ENCODE data around the gene LGR6.
A peak's percentile ranks its signal among the peaks of the same experiment; 100 is the strongest.

LGR6 gene

GRCh38 chr1:202187697-202188407 lies 5.7 kb upstream of the LGR6 start:
- TF ChIP-seq, protein P1, sequence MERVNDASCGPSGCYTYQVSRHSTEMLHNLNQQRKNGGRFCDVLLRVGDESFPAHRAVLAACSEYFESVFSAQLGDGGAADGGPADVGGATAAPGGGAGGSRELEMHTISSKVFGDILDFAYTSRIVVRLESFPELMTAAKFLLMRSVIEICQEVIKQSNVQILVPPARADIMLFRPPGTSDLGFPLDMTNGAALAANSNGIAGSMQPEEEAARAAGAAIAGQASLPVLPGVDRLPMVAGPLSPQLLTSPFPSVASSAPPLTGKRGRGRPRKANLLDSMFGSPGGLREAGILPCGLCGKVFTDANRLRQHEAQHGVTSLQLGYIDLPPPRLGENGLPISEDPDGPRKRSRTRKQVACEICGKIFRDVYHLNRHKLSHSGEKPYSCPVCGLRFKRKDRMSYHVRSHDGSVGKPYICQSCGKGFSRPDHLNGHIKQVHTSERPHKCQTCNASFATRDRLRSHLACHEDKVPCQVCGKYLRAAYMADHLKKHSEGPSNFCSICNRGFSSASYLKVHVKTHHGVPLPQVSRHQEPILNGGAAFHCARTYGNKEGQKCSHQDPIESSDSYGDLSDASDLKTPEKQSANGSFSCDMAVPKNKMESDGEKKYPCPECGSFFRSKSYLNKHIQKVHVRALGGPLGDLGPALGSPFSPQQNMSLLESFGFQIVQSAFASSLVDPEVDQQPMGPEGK (CRISPR knock-in tag; IDR thresholded peaks at IDR 0.05; ENCODE audit: borderline replicate concordance), result no peak
- no peak for TF ChIP-seq GLIS3 (CRISPR knock-in tag; IDR thresholded peaks at IDR 0.05)
- no peak for TF ChIP-seq ZC3H10 (CRISPR knock-in tag; IDR thresholded peaks at IDR 0.05)
- no peak for TF ChIP-seq ZNF8 (CRISPR knock-in tag; IDR thresholded peaks at IDR 0.05)
- no peak for TF ChIP-seq POU6F1 (CRISPR knock-in tag; IDR thresholded peaks at IDR 0.05; ENCODE audit: borderline replicate concordance, low read depth)
- TF ChIP-seq PPARA (CRISPR knock-in tag; IDR thresholded peaks at IDR 0.05; ENCODE audit: borderline replicate concordance), result no peak
- no peak for TF ChIP-seq SNAI2 (CRISPR knock-in tag; IDR thresholded peaks at IDR 0.05)
- TF ChIP-seq OSR1 (CRISPR knock-in tag; IDR thresholded peaks at IDR 0.05), result no peak
- TF ChIP-seq TSHZ2 (CRISPR knock-in tag; IDR thresholded peaks at IDR 0.05), result no peak
- no peak for TF ChIP-seq CSRNP3 (CRISPR knock-in tag; IDR thresholded peaks at IDR 0.05)
- TF ChIP-seq ISL1 (CRISPR knock-in tag; IDR thresholded peaks at IDR 0.05), result no peak
- no peak for TF ChIP-seq ESRRG (CRISPR knock-in tag; IDR thresholded peaks at IDR 0.05)
- no peak for TF ChIP-seq TOX (CRISPR knock-in tag; IDR thresholded peaks at IDR 0.05; ENCODE audit: borderline replicate concordance)

DNA sequence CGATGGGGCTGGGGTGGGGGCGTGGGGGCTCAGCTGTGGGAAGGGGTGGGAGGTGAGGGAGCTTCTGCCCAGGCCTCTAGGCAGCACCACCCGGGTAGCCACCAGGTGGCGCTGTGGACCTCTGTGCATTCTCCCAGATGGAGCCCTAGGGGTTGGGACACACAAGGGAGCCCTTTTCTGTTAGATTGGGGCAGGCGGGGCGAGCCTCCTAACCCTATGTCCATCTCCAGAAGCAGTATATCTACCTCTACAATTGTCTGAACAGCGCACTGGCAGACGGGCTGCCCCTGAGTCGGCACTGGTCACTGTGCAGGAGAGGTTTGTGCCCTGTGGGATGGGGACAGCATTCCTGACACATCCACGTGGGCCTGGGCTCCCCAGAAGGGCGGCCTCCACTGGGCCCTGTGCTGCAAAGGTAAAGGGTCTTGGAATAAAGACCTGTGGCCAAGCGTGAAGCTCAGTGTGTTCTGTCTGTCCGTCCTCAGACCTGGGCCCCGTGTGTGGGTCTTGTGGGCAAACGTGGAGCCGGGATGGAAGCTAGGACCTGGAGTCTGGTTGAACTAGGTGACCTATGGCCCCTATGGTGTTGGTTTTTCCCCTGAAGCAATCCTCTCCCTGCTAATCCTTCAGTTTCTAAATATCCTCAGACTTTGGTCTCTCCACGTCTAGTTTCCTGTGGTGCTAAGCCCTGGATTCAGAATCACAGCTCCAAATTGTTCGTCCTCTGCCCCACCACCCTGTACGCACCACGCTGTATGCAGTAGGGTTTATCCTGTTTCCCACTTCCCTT lies 4.4 kb upstream of the LGR6 start:
- ATAC-seq, result peak; percentile 80
- TF ChIP-seq ESRRG (CRISPR knock-in tag; IDR thresholded peaks at IDR 0.05) (no peak), GLIS3 (CRISPR knock-in tag; IDR thresholded peaks at IDR 0.05) (no peak), ISL1 (CRISPR knock-in tag; IDR thresholded peaks at IDR 0.05) (no peak)
- TF ChIP-seq, protein P1 (CRISPR knock-in tag; IDR thresholded peaks at IDR 0.05; ENCODE audit: borderline replicate concordance), result no peak

More at GRCh38 chr1:202187697-202188407, 5.7 kb upstream of the LGR6 start:
- no peak for ATAC-seq

GRCh38 chr1:202189918-202190715 lies 3.5 kb upstream of the LGR6 start:
- peak; percentile 51 for ATAC-seq
- TF ChIP-seq CSRNP3 (CRISPR knock-in tag; IDR thresholded peaks at IDR 0.05) (no peak), TSHZ2 (CRISPR knock-in tag; IDR thresholded peaks at IDR 0.05) (no peak), TOX (CRISPR knock-in tag; IDR thresholded peaks at IDR 0.05; ENCODE audit: borderline replicate concordance) (no peak), ARNTL (CRISPR knock-in tag; IDR thresholded peaks at IDR 0.05; ENCODE audit: borderline replicate concordance, low read depth) (no peak), ISL1 (CRISPR knock-in tag; IDR thresholded peaks at IDR 0.05) (no peak), ZNF565 (CRISPR knock-in tag; conservative IDR thresholded peaks at IDR 0.05; ENCODE audit: low read depth) (no peak), GLIS3 (CRISPR knock-in tag; IDR thresholded peaks at IDR 0.05) (no peak), POU6F1 (CRISPR knock-in tag; IDR thresholded peaks at IDR 0.05; ENCODE audit: borderline replicate concordance, low read depth) (no peak)
